H1 (cell line): Measurements from ENCODE around the gene ABCB11. TPM values are rescaled to one million over a fixed set of nuclear protein-coding genes. Genes with fewer than 3 reads are reported as not detected.

Experiments used
- CTCF ChIA-PET: fragments of 300-600 bp; sonication (Branson Sonifier 250); formaldehyde crosslinking; loops from one replicate; lab custom pipeline; 2021; ENCODE audit not compliant: partially characterized antibody; lab: Charles Lee
- POLR2A ChIA-PET: fragments of 300-600 bp; sonication (Branson Sonifier 250); formaldehyde crosslinking; loops from one replicate; lab custom pipeline; 2021; ENCODE audit warnings: inconsistent platforms; ENCODE audit not compliant: partially characterized antibody; lab: Charles Lee
- DNase-seq, 2 experiments: peaks; one replicate each; pipeline versions ENCODE4 v3.0.0 to v3.0.0-alpha.2; 2010 to 2022; ENCODE audit warnings: low spot score in 2 of 2, low read depth in 1 of 2, mixed read lengths in 1 of 2
- FAIRE-seq: peaks from 2 replicates; lab custom pipeline; 2011; peaks lifted over from hg19 to GRCh38; lab: Jason Lieb, UNC
- H2AFZ ChIP-seq: 2 replicates; pipeline ENCODE4 v1.8.1; 2012; ENCODE audit warnings: low read length, inconsistent platforms
- H2AK5ac ChIP-seq: 2 replicates; pipeline ENCODE4 v1.6.1; 2013; ENCODE audit warnings: low read depth, low read length
- H2BK120ac ChIP-seq: replicated peaks from 2 replicates; pipeline ENCODE3; 2013; ENCODE audit warnings: low read depth, low read length, inconsistent platforms
- H2BK12ac ChIP-seq: 2 replicates; pipeline ENCODE4 v1.6.1; 2013; ENCODE audit warnings: low read depth, low read length
- H2BK15ac ChIP-seq: 2 replicates; pipeline ENCODE4 v1.6.1; 2013; ENCODE audit warnings: low read length
- H2BK20ac ChIP-seq: 2 replicates; pipeline ENCODE4 v1.6.1; 2013; ENCODE audit warnings: low read length
- H2BK5ac ChIP-seq: 2 replicates; pipeline ENCODE4 v1.6.1; 2013; ENCODE audit warnings: low read depth, low read length
- H3K14ac ChIP-seq: 2 replicates; pipeline ENCODE4 v1.6.1; 2013; ENCODE audit warnings: inconsistent platforms; ENCODE audit not compliant: insufficient read length
- H3K18ac ChIP-seq: 2 replicates; pipeline ENCODE4 v1.6.1; 2013; ENCODE audit warnings: low read length; ENCODE audit errors: extremely low read depth
- H3K23ac ChIP-seq: 2 replicates; pipeline ENCODE4 v1.6.1; 2013; ENCODE audit warnings: inconsistent platforms; ENCODE audit not compliant: insufficient read length
- H3K23me2 ChIP-seq: 2 replicates; pipeline ENCODE4 v1.6.1; 2013; ENCODE audit warnings: low read depth, low read length
- H3K27ac ChIP-seq: 2 replicates; pipeline ENCODE4 v1.6.1; 2011; ENCODE audit warnings: low read depth, low read length, inconsistent platforms
- H3K27me3 ChIP-seq, 4 experiments: replicated peaks in 1 of 4; 1 replicate in 1 of 4; 2 replicates in 3 of 4; pipeline versions ENCODE4 v1.6.1 to v1.8.1; 2011 to 2013; ENCODE audit warnings: low read length in 3 of 4, mild to moderate bottlenecking in 3 of 4, inconsistent platforms in 2 of 4, mixed read lengths in 2 of 4, moderate library complexity in 1 of 4; ENCODE audit not compliant: control insufficient read depth in 3 of 4, insufficient read depth in 3 of 4; ENCODE audit errors: extremely low read depth in 1 of 4
- H3K36me3 ChIP-seq, 4 experiments: 2 replicates each; pipeline versions ENCODE4 v1.6.1 to v1.8.1; 2011 to 2013; ENCODE audit warnings: mild to moderate bottlenecking in 4 of 4, low read length in 3 of 4, moderate library complexity in 2 of 4, control low read depth in 1 of 4, inconsistent platforms in 1 of 4; ENCODE audit not compliant: insufficient read depth in 4 of 4, control insufficient read depth in 2 of 4
- H3K4ac ChIP-seq: replicated peaks from 2 replicates; pipeline ENCODE3; 2013; ENCODE audit warnings: low read length, low read depth, mixed read lengths, inconsistent platforms; ENCODE audit not compliant: insufficient read length
- H3K4me1 ChIP-seq, 4 experiments: replicated peaks in 1 of 4; 1 replicate in 1 of 4; 2 replicates in 3 of 4; pipeline versions ENCODE4 v1.6.1 to v1.8.1; 2011 to 2013; ENCODE audit warnings: low read length in 3 of 4, inconsistent platforms in 2 of 4, mixed read lengths in 1 of 4; ENCODE audit not compliant: insufficient read depth in 4 of 4, control insufficient read depth in 3 of 4
- H3K4me2 ChIP-seq, 2 experiments: 2 replicates each; pipeline versions ENCODE4 v1.6.1 to v1.8.1; 2011 to 2013; ENCODE audit warnings: low read depth in 2 of 2, low read length in 2 of 2, control low read depth in 1 of 2, inconsistent platforms in 1 of 2, mild to moderate bottlenecking in 1 of 2; ENCODE audit not compliant: insufficient read depth in 1 of 2
- H3K4me3 ChIP-seq, 4 experiments: fragments of 200-600, 300-600 bp in 1 of 4; sonication (generic), shearing (Covaris generic), sonication (Bioruptor Twin) in 1 of 4; 2 replicates each; pipeline versions ENCODE4 v1.5.1 to v1.8.1; 2011 to 2016; ENCODE audit warnings: low read length in 4 of 4, low read depth in 3 of 4, control low read depth in 2 of 4, inconsistent platforms in 2 of 4, mild to moderate bottlenecking in 2 of 4, mixed read lengths in 1 of 4, moderate library complexity in 1 of 4; ENCODE audit not compliant: insufficient read depth in 2 of 4; ENCODE audit errors: extremely low read depth in 1 of 4
- H3K56ac ChIP-seq: replicated peaks from 2 replicates; pipeline ENCODE3; 2013; ENCODE audit warnings: low read depth, mild to moderate bottlenecking, mixed read lengths, low read length, inconsistent platforms; ENCODE audit not compliant: insufficient read length
- H3K79me1 ChIP-seq: 2 replicates; pipeline ENCODE4 v1.6.1; 2013; ENCODE audit warnings: low read depth, low read length, control low read depth
- H3K79me2 ChIP-seq, 2 experiments: 2 replicates each; pipeline versions ENCODE4 v1.6.1 to v1.8.1; 2012 to 2013; ENCODE audit warnings: low read length in 2 of 2, mild to moderate bottlenecking in 2 of 2, inconsistent platforms in 1 of 2; ENCODE audit not compliant: insufficient read depth in 2 of 2, control insufficient read depth in 1 of 2
- H3K9ac ChIP-seq, 4 experiments: replicated peaks in 1 of 4; 1 replicate in 1 of 4; 2 replicates in 3 of 4; pipeline versions ENCODE4 v1.6.1 to v1.8.1; 2011 to 2013; ENCODE audit warnings: low read depth in 3 of 4, low read length in 3 of 4, control low read depth in 2 of 4, mild to moderate bottlenecking in 2 of 4, moderate library complexity in 2 of 4, inconsistent platforms in 1 of 4; ENCODE audit errors: extremely low read depth in 1 of 4
- H3K9me3 ChIP-seq, 2 experiments: 2 replicates each; pipeline versions ENCODE4 v1.6.1 to v1.8.1; 2012 to 2013; ENCODE audit warnings: mild to moderate bottlenecking in 2 of 2, moderate library complexity in 2 of 2, control low read depth in 1 of 2, inconsistent platforms in 1 of 2, low read depth in 1 of 2, low read length in 1 of 2, mixed read lengths in 1 of 2; ENCODE audit not compliant: insufficient read depth in 2 of 2
- H4K20me1 ChIP-seq, 2 experiments: replicated peaks in 1 of 2; 2 replicates each; pipeline versions ENCODE3 to v1.8.1; 2011 to 2013; ENCODE audit warnings: inconsistent platforms in 2 of 2, low read length in 2 of 2, mild to moderate bottlenecking in 1 of 2; ENCODE audit not compliant: insufficient read depth in 2 of 2, control insufficient read depth in 1 of 2
- H4K5ac ChIP-seq: 2 replicates; pipeline ENCODE4 v1.6.1; 2013; ENCODE audit warnings: low read length, low read depth, mixed read lengths, inconsistent platforms; ENCODE audit not compliant: insufficient read length
- H4K8ac ChIP-seq: 2 replicates; pipeline ENCODE4 v1.8.0; 2013; ENCODE audit warnings: mild to moderate bottlenecking, moderate library complexity, low read length, inconsistent platforms; ENCODE audit not compliant: insufficient read depth; ENCODE audit errors: extremely low read depth
- H4K91ac ChIP-seq: replicated peaks from 2 replicates; pipeline ENCODE3; 2013; ENCODE audit warnings: low read length, mixed read lengths, inconsistent platforms; ENCODE audit not compliant: insufficient read length
- NANOG ChIP-seq: IDR thresholded peaks from 2 replicates; pipeline ENCODE4 v1.6.1; 2011; ENCODE audit warnings: low read length, low read depth, mild to moderate bottlenecking, inconsistent platforms; ENCODE audit not compliant: insufficient read depth, poor library complexity, severe bottlenecking
- ZNF274 ChIP-seq: IDR thresholded peaks from 2 replicates; pipeline ENCODE4 v1.7.0; 2012; ENCODE audit warnings: low read length, borderline replicate concordance; ENCODE audit errors: extremely low read depth
- WGBS, 2 experiments: shearing (Covaris generic) in 1 of 2; methylation state at CpG; one replicate each; pipeline versions ENCODE4 v1.1.6 to v1.1.7; 2013 to 2015; ENCODE audit warnings: low lambda C conversion rate in 2 of 2, mixed read lengths in 2 of 2, inconsistent platforms in 1 of 2, low coverage in 1 of 2, missing lambda C conversion rate in 1 of 2; ENCODE audit not compliant: insufficient replicate concordance in 2 of 2, insufficient coverage in 1 of 2, insufficient read length in 1 of 2; ENCODE audit errors: extremely low coverage in 1 of 2, missing lambda C conversion rate in 1 of 2; 5-methylcytosine and 5-hydroxymethylcytosine counted together
- polyA plus RNA-seq, 7 experiments: library from polyadenylated mRNA; depleted of rRNA in 3 of 7; stranded (reverse) in 5 of 7; unstranded in 2 of 7; fragments of >200 nt in 5 of 7; fragments of 200-250 nt in 2 of 7; gene quantifications; 1 replicate in 5 of 7; 2 replicates in 1 of 7; 4 replicates in 1 of 7; pipeline versions ENCODE4 v1.2.1 to v1.2.3, GENCODE V29; 2011 to 2013; ENCODE audit warnings: missing spikeins in 2 of 7, mixed read lengths in 2 of 7
- total RNA-seq: library from RNA; stranded (reverse); fragmentation: NEBNext Ultra II Directional; extraction: Animal tissue kit (Norgen Biotek cat#: 25700); gene quantifications from 2 replicates; pipeline ENCODE4 v1.2.1, GENCODE V29; 2021

Gene ABCB11
- total and polyA plus RNA-seq, 2 of the 8 experiments (the other 6 are each of a cell fraction or from before 2014, with no cell fraction given), result not detected

GRCh38 chr2:169036736-169037440, 5.8 kb upstream of the ABCB11 start:
- Histone ChIP-seq H3K79me1 (no peaks in the 10 kb centered on the region), H3K27ac (no peak overlapping the region), H4K8ac (no peak overlapping the region), H2AFZ (no peak overlapping the region), H2BK15ac (no peak overlapping the region), H2BK12ac (no peak overlapping the region), H3K14ac (no peak overlapping the region), H2AK5ac (no peak overlapping the region), H3K79me2 (no peaks in the 10 kb centered on the region), H3K9me3 (no peaks in the 10 kb centered on the region), H4K5ac (no peak overlapping the region), H2BK120ac (no peak overlapping the region), H3K4me3 (no peak overlapping the region), H3K4me2 (no peak overlapping the region), H3K4ac (no peak overlapping the region), H3K23me2 (no peaks in the 10 kb centered on the region; the same call in 1 of the 2 replicates), H3K56ac (no peak overlapping the region), H4K91ac (no peak overlapping the region), H2BK20ac (no peak overlapping the region), H2BK5ac (no peak overlapping the region), H3K4me1 (no peaks in the 10 kb centered on the region), H3K18ac (no peak overlapping the region), H3K23ac (no peak overlapping the region), H3K27me3 (no peaks in the 10 kb centered on the region), H3K36me3 (no peaks in the 10 kb centered on the region), H4K20me1 (no peaks in the 10 kb centered on the region), H3K9ac (no peak overlapping the region)
- POLR2A ChIA-PET, result interaction anchor here (1.6 kb wide), 1 partner anchor 70 kb away, joined by 3 read pairs; no protein-coding TSS in a partner anchor
- DNase-seq (no peak), FAIRE-seq (no peak)
- CTCF ChIA-PET, result no interaction called here
- no peak for TF ChIP-seq NANOG
- no peak for TF ChIP-seq ZNF274
- 87% methylated on average over 4 of the region's 4 CpGs; no CpG with 5 or more reads in 1 of the 2 experiments for WGBS, 2 experiments
